Middle frontal gyrus (tissue), 1 donor: Measurements from ENCODE around the gene NPEPPS.
A peak's percentile ranks its signal among the peaks of the same experiment; 100 is the strongest.

Experiments
- DNase-seq: peaks from one replicate; pipeline ENCODE4 v3.0.0-alpha.2; 2015; ENCODE audit warnings: low spot score; ENCODE audit errors: extremely low spot score

Gene NPEPPS

GRCh38 chr17:47628014-47628566 lies 97.2 kb downstream of the NPEPPS start:
- no peak for DNase-seq

GRCh38 chr17:47629826-47630225 lies 98.9 kb downstream of the NPEPPS start:
- no peak for DNase-seq

GRCh38 chr17:47630614-47631013 lies 99.7 kb downstream of the NPEPPS start:
- no peak for DNase-seq

GRCh38 chr17:47632991-47633390 lies 102.1 kb downstream of the NPEPPS start:
- no peak for DNase-seq

GRCh38 chr17:47633996-47634395 lies 103.1 kb downstream of the NPEPPS start:
- DNase-seq: no peak

GRCh38 chr17:47634870-47635269 lies 104.0 kb downstream of the NPEPPS start:
- DNase-seq: no peak

DNA sequence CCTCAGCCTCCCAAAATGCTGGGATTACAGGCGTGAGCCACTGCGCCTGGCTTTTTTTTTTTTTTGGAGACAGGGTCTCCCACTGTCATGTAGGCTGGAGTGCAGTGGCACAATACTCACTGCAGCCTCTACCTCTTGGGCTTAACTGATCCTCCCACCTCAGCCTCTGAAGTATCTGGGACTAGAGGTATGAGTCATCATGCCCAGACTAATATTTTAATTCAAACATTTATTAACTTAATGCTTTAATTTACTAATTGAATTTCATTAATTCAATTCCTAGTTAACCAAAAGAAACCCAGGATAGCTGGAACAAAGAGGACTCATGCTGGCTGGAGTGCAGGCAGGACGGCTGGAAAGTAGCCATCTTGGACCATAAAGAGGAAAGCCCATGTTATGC lies 104.8 kb downstream of the NPEPPS start:
- no peak for DNase-seq

- no peak for DNase-seq
These were observed 105.5 kb downstream of the NPEPPS start for GRCh38 chr17:47636273-47637030.

- DNase-seq: no peak
These were observed 108.0 kb downstream of the NPEPPS start for GRCh38 chr17:47638903-47639302.

- DNase-seq: no peak
These were observed 109.2 kb downstream of the NPEPPS start for GRCh38 chr17:47640076-47640475.

- no peak for DNase-seq
These were observed 110.3 kb downstream of the NPEPPS start for GRCh38 chr17:47641202-47641601.

DNA sequence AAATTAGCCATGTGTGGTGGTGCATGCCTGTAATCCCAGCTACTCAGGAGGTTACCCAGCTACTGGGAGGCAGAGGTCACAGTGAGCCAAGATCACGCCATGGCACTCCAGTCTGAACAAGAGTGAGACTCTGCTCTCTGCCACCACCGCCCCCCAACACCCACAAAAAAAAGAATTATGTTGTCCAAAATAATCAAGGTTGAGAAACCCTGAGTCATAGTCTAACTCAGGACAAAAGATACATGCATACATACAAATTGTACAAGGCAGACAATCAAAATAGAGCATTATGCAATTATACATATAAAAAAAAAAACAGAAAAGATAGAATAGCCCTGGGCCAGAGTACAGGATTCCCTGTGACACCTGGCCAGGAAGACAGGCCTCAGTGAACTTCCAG lies 112.2 kb downstream of the NPEPPS start:
- no peak for DNase-seq

- no peak for DNase-seq
These were observed 113.4 kb downstream of the NPEPPS start for GRCh38 chr17:47644324-47644723.

DNA sequence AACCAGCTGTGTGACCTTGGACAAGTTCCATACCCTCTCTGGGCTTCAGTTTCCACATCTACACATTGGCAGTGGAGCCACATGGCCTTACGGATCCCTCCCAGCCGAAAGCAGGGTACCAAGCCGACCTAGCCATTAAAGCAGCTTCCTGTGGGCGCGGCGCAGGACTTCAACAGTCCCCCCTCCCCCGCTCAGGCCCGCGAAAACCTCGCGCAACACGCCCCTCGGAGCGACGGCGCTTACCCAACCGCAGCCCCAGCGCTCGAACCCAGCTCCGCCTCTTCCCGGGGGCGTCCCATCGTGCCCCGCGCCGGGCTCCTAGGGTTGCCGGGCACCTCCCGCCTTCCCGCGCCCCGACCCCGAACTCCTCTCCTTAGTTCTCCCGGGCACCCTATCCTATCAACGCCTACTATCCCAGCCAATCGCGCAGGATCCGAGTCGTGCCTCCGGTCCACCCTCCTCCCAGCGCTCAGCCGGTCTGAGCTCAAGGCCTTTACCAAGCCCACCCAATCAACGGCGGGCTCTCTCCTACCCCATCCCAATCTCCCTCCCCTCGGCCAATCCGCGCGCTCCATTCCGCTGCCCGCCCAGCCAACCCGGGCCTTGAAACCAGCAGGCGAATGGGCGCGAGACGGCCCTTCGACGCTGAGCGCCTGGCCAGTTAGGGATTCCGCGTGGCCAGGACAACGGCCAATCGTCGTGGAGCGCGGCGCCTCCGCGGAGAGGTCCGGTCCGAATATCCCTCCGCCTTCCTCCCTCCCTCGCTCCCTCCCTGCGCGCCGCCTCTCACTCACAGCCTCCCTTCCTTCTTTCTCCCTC lies 118.5 kb downstream of the NPEPPS start, which contains the start of gene KPNB1:
Gene KPNB1, plus strand, starts transcription at position 767 of the 819 bp plus-strand sequence. CDS start 326 bp downstream, outside the sequence.
- DNase-seq: peak; percentile 99

- no peak for DNase-seq
These were observed 119.1 kb downstream of the NPEPPS start for GRCh38 chr17:47649972-47650524.

DNA sequence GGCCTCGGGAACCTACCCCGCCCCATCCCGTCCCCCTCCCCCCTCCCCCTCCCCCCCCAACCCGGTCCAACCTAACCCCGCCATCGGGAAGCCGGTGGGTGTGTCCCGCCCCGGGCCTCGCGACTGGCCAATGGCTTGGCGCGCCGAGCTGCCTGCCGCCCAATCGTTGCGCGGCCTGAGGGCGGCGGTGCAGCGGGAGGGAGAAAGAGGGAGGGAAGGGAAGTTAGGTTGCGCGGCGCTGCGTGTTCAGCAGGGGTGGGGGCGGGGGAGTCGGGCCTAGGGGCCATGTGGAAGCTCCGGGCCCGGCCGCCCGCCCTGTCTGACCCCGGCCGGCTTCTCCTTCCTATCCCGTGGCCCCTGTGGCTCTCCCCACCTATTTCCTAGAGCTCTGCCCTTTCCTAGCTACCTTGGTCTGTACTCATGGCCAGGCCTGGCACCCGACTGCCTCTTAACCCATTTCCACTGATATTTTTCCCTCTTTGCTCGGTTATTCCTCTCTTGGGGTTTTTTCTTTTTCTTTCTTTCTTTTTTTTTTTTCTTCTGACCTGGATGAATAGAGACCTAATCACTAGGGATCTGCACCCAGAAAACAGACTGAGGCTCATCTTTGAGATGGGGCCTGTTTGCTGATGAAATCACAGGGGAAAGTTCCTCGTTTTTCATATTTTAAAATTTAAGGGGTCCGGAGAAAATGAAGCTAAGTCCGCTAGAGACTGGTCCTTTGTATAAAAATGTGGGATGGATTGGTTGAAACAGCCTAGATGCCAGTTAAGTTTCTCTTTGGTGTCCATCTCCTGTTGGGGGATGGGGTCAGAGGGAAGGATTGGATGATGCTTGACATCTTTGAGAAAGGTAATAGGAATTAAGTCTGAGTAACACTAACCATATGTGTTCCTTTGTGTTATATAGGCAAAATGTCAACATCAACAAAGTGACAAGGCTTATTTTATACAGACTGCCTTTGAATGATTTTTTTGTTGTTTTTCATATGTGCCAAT lies 119.9 kb downstream of the NPEPPS start:
- DNase-seq: peak; percentile 88

GRCh38 chr17:47651704-47652103 lies 120.8 kb downstream of the NPEPPS start:
- no peak for DNase-seq

- no peak for DNase-seq
These were observed 121.7 kb downstream of the NPEPPS start for GRCh38 chr17:47652570-47652969.

DNA sequence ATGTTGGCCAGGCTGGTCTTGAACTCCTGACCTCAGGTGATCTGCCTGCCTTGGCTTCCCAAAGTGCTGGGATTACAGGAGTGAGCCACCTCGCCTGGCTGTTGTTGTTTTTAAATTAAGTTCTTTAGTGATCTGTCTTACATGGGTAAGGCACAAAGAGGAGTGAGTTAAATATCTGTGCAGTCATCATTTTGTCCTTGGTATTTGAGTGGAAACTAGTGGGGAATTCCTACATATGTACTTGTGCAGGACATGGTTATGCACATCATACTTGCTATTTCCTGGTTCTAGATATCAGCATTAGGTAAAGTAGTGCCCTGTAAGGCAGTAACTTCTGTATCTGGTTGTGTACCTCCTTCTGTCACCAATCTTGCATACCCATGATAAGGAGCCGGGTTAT lies 122.5 kb downstream of the NPEPPS start:
- DNase-seq: no peak

GRCh38 chr17:47654991-47655390 lies 124.1 kb downstream of the NPEPPS start:
- DNase-seq: no peak

GRCh38 chr17:47660064-47660492 lies 129.2 kb downstream of the NPEPPS start:
- no peak for DNase-seq
